K562 (cell line): ENCODE data around the gene CRYBG2. TPM values are rescaled to one million over a fixed set of nuclear protein-coding genes. Genes with fewer than 3 reads are reported as not detected.

Source experiments
- CBX5 ChIP-seq: IDR thresholded peaks from 2 replicates; pipeline ENCODE4 v1.6.1; 2014; ENCODE audit warnings: low read depth, borderline replicate concordance
- ETV6 ChIP-seq, 3 experiments: fragments of 150-350 bp in 1 of 3; sonication (generic) in 1 of 3; formaldehyde crosslinking in 1 of 3; IDR thresholded peaks; 2 replicates each; pipeline versions ENCODE4 v1.6.1 to v1.8.0; 2014 to 2022; ENCODE audit warnings: borderline replicate concordance in 2 of 3, low read depth in 2 of 3, antibody characterized with exemption in 1 of 3, low read length in 1 of 3, mild to moderate bottlenecking in 1 of 3, missing genetic modification reagents in 1 of 3
- GMEB1 ChIP-seq: fragments of 250-450 bp; sonication (Bioruptor Pico); IDR thresholded peaks from 2 replicates; pipeline ENCODE4 v1.4.0; 2020; ENCODE audit warnings: mild to moderate bottlenecking
- KDM4B ChIP-seq, 2 experiments: fragments of 450-650 bp in 1 of 2; sonication (generic) in 1 of 2; IDR thresholded peaks; 2 replicates each; pipeline ENCODE4 v1.6.1; 2016 to 2017; ENCODE audit warnings: borderline replicate concordance in 2 of 2, antibody characterized with exemption in 1 of 2, low read depth in 1 of 2, mild to moderate bottlenecking in 1 of 2
- L3MBTL2 ChIP-seq: fragments of 450-650 bp; IDR thresholded peaks from 2 replicates; pipeline ENCODE4 v1.6.1; 2016; ENCODE audit warnings: mild to moderate bottlenecking, moderate library complexity
- LEF1 ChIP-seq: fragments of 450-650 bp; IDR thresholded peaks from 2 replicates; pipeline ENCODE4 v1.6.1; 2016; ENCODE audit warnings: mild to moderate bottlenecking
- NELFE ChIP-seq: IDR thresholded peaks from 2 replicates; pipeline ENCODE4 v1.6.1; 2011; ENCODE audit warnings: mild to moderate bottlenecking; ENCODE audit not compliant: insufficient read depth, insufficient read length
- NFYB ChIP-seq: IDR thresholded peaks from 2 replicates; pipeline ENCODE4 v1.6.1; 2011; ENCODE audit warnings: mild to moderate bottlenecking, moderate library complexity; ENCODE audit not compliant: insufficient read length; ENCODE audit errors: extremely low read depth
- PHB ChIP-seq: fragments of 250-450 bp; sonication (Bioruptor Pico); IDR thresholded peaks from 2 replicates; pipeline ENCODE4 v1.5.0; 2021
- POU5F1 ChIP-seq: fragments of 150-350 bp; IDR thresholded peaks from 2 replicates; pipeline ENCODE4 v1.6.1; 2014; ENCODE audit warnings: borderline replicate concordance, low read length, low read depth, mild to moderate bottlenecking; ENCODE audit not compliant: partially characterized antibody
- SOX6 ChIP-seq: fragments of 450-650 bp; IDR thresholded peaks from 2 replicates; pipeline ENCODE4 v1.6.1; 2014; ENCODE audit warnings: mild to moderate bottlenecking
- SPI1 ChIP-seq: IDR thresholded peaks from 2 replicates; pipeline ENCODE4 v1.6.1; 2011; ENCODE audit warnings: low read depth, low read length, control low read depth, borderline replicate concordance
- SREBF1 ChIP-seq: fragments of 150-350 bp; IDR thresholded peaks from 2 replicates; pipeline ENCODE4 v1.6.1; 2014; ENCODE audit warnings: antibody characterized with exemption, low read depth, low read length, borderline replicate concordance
- STAT5A ChIP-seq: IDR thresholded peaks from 2 replicates; pipeline ENCODE4 v1.6.1; 2012; ENCODE audit warnings: low read length, inconsistent platforms, borderline replicate concordance
- WHSC1 ChIP-seq: IDR thresholded peaks from one replicate; pipeline ENCODE4 v1.6.1; 2012; ENCODE audit warnings: low read length, control low read depth, inconsistent platforms
- YBX1 ChIP-seq: fragments of 450-650 bp; IDR thresholded peaks from 2 replicates; pipeline ENCODE4 v1.7.1; 2016; ENCODE audit warnings: mild to moderate bottlenecking
- ZEB2 ChIP-seq: fragments of 450-650 bp; IDR thresholded peaks from 2 replicates; pipeline ENCODE4 v1.6.1; 2016
- ZNF133 ChIP-seq: fragments of 250-450 bp; sonication (Bioruptor Pico); IDR thresholded peaks from 2 replicates; pipeline ENCODE4 v1.4.0; 2020; ENCODE audit warnings: mild to moderate bottlenecking
- ZNF436 ChIP-seq: fragments of 250-450, 450-650 bp; sonication (Bioruptor Pico); formaldehyde crosslinking; IDR thresholded peaks from 2 replicates; pipeline ENCODE4 v1.7.0; 2020; ENCODE audit warnings: mild to moderate bottlenecking
- ZNF507 ChIP-seq: conservative IDR thresholded peaks from 2 replicates; pipeline ENCODE4 v1.6.1; 2017; ENCODE audit warnings: missing genetic modification characterization, missing compliant biosample characterization
- ZNF551 ChIP-seq: fragments of 250-450 bp; sonication (Bioruptor Pico); IDR thresholded peaks from 2 replicates; pipeline ENCODE4 v1.5.0; 2021; ENCODE audit warnings: mild to moderate bottlenecking, moderate library complexity
- ZNF668 ChIP-seq: fragments of 250-450 bp; sonication (Bioruptor Pico); IDR thresholded peaks from 2 replicates; pipeline ENCODE4 v1.8.0; 2022; ENCODE audit warnings: mild to moderate bottlenecking, inconsistent platforms
- ZNF764 ChIP-seq: fragments of 250-450 bp; sonication (Bioruptor Pico); IDR thresholded peaks from 2 replicates; pipeline ENCODE4 v1.4.0; 2020; ENCODE audit warnings: low read depth, mild to moderate bottlenecking, moderate library complexity
- polyA plus RNA-seq, 8 experiments: library from polyadenylated mRNA; depleted of rRNA in 4 of 8; stranded (reverse) in 5 of 8; unstranded in 3 of 8; fragments of >200 nt; fragmentation: Nextera tagmentation in 2 of 8; fragmentation: Illumina TruSeq in 1 of 8; extraction: Ambion mirVana in 2 of 8; extraction: Trizol in 1 of 8; gene quantifications; 2 replicates each; pipeline versions ENCODE4 v1.2.1 to v1.2.3, GENCODE V29; 2011 to 2014; ENCODE audit warnings: inconsistent platforms in 1 of 8, missing spikeins in 1 of 8
- total RNA-seq, 7 experiments: library from RNA; depleted of rRNA in 6 of 7; stranded (reverse); fragments of >200 nt in 6 of 7; fragmentation: Illumina TruSeq in 2 of 7; extraction: Trizol in 2 of 7; gene quantifications; 2 replicates each; pipeline versions ENCODE4 v1.2.1 to v1.2.3, GENCODE V29; 2011 to 2021; ENCODE audit warnings: low replicate concordance in 1 of 7
- TF ChIP-seq, protein P1 (sequence below): sonication (generic); formaldehyde crosslinking; IDR thresholded peaks from 2 replicates; pipeline ENCODE4 v1.8.1; 2023; ENCODE audit warnings: mild to moderate bottlenecking, missing genetic modification reagents
- TF ChIP-seq, protein P2 (sequence below): fragments of 250-450 bp; sonication (Bioruptor Pico); IDR thresholded peaks from 2 replicates; pipeline ENCODE4 v1.8.0; 2022; ENCODE audit warnings: moderate library complexity, mild to moderate bottlenecking, inconsistent platforms

CRYBG2 gene
- total and polyA plus RNA-seq, 9 of the 15 experiments (the other 6 are each of a cell fraction or from before 2014, with no cell fraction given) = 0.39 to 8.5 (median 3.7) TPM

- TF ChIP-seq ETV6 (IDR thresholded peaks at IDR 0.05; ENCODE audit: borderline replicate concordance in 1 of 2, low read depth in 2 of 2, low read length in 1 of 2) (no peak), ETV6 (CRISPR knock-in tag; IDR thresholded peaks at IDR 0.05; ENCODE audit: borderline replicate concordance) (peak; percentile 41; the same call in 1 of the 2 replicates), ZNF507 (tag) (no peak), NELFE (no peak), SPI1 (0 out of 2 replicates have a peak, but pooled peaks have one; percentile 2), PHB (CRISPR knock-in tag) (0 out of 2 replicates have a peak, but pooled peaks have one; percentile 66), ZNF133 (CRISPR knock-in tag) (no peak), WHSC1 (no peak), SREBF1 (no peak), ZNF436 (CRISPR knock-in tag) (no peak), CBX5 (no peak), GMEB1 (CRISPR knock-in tag) (peak; percentile 65), YBX1 (no peak), ZEB2 (peak; percentile 76; the same call in 1 of the 2 replicates), KDM4B (IDR thresholded peaks at IDR 0.05; ENCODE audit: borderline replicate concordance in 2 of 2, low read depth in 1 of 2) (0 out of 4 replicates have a peak, but pooled peaks of 1 of the 2 experiments have one; percentile 25), POU5F1 (no peak), ZNF551 (CRISPR knock-in tag) (no peak), SOX6 (no peak; the same call in 1 of the 2 replicates), ZNF668 (CRISPR knock-in tag) (no peak), LEF1 (no peak), STAT5A (no peak), ZNF764 (peak; percentile 97), NFYB (peak; percentile 67), L3MBTL2 (peak; percentile 96)
- TF ChIP-seq, protein P1, sequence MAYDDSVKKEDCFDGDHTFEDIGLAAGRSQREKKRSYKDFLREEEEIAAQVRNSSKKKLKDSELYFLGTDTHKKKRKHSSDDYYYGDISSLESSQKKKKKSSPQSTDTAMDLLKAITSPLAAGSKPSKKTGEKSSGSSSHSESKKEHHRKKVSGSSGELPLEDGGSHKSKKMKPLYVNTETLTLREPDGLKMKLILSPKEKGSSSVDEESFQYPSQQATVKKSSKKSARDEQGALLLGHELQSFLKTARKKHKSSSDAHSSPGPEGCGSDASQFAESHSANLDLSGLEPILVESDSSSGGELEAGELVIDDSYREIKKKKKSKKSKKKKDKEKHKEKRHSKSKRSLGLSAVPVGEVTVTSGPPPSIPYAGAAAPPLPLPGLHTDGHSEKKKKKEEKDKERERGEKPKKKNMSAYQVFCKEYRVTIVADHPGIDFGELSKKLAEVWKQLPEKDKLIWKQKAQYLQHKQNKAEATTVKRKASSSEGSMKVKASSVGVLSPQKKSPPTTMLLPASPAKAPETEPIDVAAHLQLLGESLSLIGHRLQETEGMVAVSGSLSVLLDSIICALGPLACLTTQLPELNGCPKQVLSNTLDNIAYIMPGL (CRISPR knock-in tag) = peak; percentile 73; the same call in 1 of the 2 replicates
- TF ChIP-seq, protein P2, sequence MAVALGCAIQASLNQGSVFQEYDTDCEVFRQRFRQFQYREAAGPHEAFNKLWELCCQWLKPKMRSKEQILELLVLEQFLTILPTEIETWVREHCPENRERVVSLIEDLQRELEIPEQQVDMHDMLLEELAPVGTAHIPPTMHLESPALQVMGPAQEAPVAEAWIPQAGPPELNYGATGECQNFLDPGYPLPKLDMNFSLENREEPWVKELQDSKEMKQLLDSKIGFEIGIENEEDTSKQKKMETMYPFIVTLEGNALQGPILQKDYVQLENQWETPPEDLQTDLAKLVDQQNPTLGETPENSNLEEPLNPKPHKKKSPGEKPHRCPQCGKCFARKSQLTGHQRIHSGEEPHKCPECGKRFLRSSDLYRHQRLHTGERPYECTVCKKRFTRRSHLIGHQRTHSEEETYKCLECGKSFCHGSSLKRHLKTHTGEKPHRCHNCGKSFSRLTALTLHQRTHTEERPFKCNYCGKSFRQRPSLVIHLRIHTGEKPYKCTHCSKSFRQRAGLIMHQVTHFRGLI = no peak
Observed at GRCh38 chr1:26279456-26280332, 74.2 kb downstream of the CRYBG2 start, which contains the start of gene SH3BGRL3 (continued).
